ENCODE results near the gene LIAS.

GRCh38 chr4:39410415-39410814 lies 48.4 kb upstream of the LIAS start:
- TF ChIP-seq HDAC6 (IDR thresholded peaks at IDR 0.05; ENCODE audit: unreplicated experiment): no peak
- TF ChIP-seq RFX5 (IDR thresholded peaks at IDR 0.05; ENCODE audit: low read depth, low read length): no peak
- no peak for TF ChIP-seq POLR2AphosphoS2 (IDR thresholded peaks at IDR 0.05; ENCODE audit: low read depth, low read length)
- TF ChIP-seq CUX1 (IDR thresholded peaks at IDR 0.05; ENCODE audit: insufficient replicate concordance, low read depth, low read length): no peak
- peak; percentile 5 to 29 (median 25); a peak in 2 of 6 replicates for TF ChIP-seq CTCF (IDR thresholded peaks at IDR 0.05 in 2 of 3, conservative IDR thresholded peaks at IDR 0.05 in 1 of 3; ENCODE audit: control insufficient read depth in 2 of 3, extremely low read depth in 1 of 3, insufficient read depth in 1 of 3, low read depth in 3 of 3, low read length in 3 of 3)
- TF ChIP-seq PAX8 (IDR thresholded peaks at IDR 0.05): no peak
- TF ChIP-seq MAX (IDR thresholded peaks at IDR 0.05; ENCODE audit: low read depth, low read length): no peak
- no peak for TF ChIP-seq NR2F1 (conservative IDR thresholded peaks at IDR 0.05)

Measured in GM12878 (cell line).